HEK293 (cell line): ENCODE measurements around the gene LRRC59.

Source experiments
- CTCF ChIA-PET: fragments of 350-600 bp; formaldehyde crosslinking; extraction: SDS; loops from one replicate; lab custom pipeline; 2021; ENCODE audit warnings: antibody characterized with exemption; lab: Yijun Ruan, JAX
- POLR2A ChIA-PET: fragments of 300-600 bp; formaldehyde crosslinking; extraction: SDS; loops from one replicate; lab custom pipeline; 2020; ENCODE audit warnings: antibody characterized with exemption, inconsistent platforms; lab: Yijun Ruan, JAX
- H3K27ac ChIP-seq: fragments of 200-500 bp; sonication (Bioruptor generic); 2 replicates; pipeline ENCODE4 v1.5.1; 2014; ENCODE audit warnings: low read depth, low read length, control low read depth, inconsistent platforms; ENCODE audit errors: extremely low read depth
- H3K36me3 ChIP-seq, 2 experiments: fragments of 200-500 bp in 1 of 2; sonication (Bioruptor generic) in 1 of 2; 1 replicate in 1 of 2; 2 replicates in 1 of 2; pipeline ENCODE4 v1.5.1; 2014 to 2017; ENCODE audit warnings: inconsistent platforms in 2 of 2, low read length in 2 of 2; ENCODE audit not compliant: control insufficient read depth in 2 of 2, insufficient read depth in 1 of 2
- H3K4me1 ChIP-seq: fragments of 200-500 bp; sonication (Bioruptor generic); 2 replicates; pipeline ENCODE4 v1.5.1; 2014; ENCODE audit warnings: mild to moderate bottlenecking, low read length, inconsistent platforms; ENCODE audit not compliant: control insufficient read depth, insufficient read depth
- H3K4me3 ChIP-seq: 2 replicates; pipeline ENCODE4 v1.5.1; 2011; ENCODE audit warnings: low read depth, mild to moderate bottlenecking, control low read depth, low read length, moderate library complexity
- H3K9me3 ChIP-seq: fragments of 200-500 bp; sonication (Bioruptor generic); 2 replicates; pipeline ENCODE4 v1.5.1; 2014; ENCODE audit warnings: low read depth, low read length, inconsistent platforms; ENCODE audit not compliant: control insufficient read depth, insufficient read depth
- CTCF ChIP-seq: fragments of 450-650 bp; formaldehyde crosslinking; IDR thresholded peaks from 2 replicates; pipeline ENCODE4 v1.5.1; 2016; ENCODE audit warnings: missing biosample characterization, missing genetic modification characterization
- MZF1 ChIP-seq: fragments of 450-650 bp; formaldehyde crosslinking; IDR thresholded peaks from 2 replicates; pipeline ENCODE4 v1.5.1; 2017; ENCODE audit warnings: missing biosample characterization, missing genetic modification characterization, borderline replicate concordance
- SCRT2 ChIP-seq: fragments of 450-650 bp; formaldehyde crosslinking; IDR thresholded peaks from 2 replicates; pipeline ENCODE4 v1.5.1; 2016; ENCODE audit warnings: missing biosample characterization, missing genetic modification characterization
- ZBTB17 ChIP-seq: fragments of 450-650 bp; formaldehyde crosslinking; IDR thresholded peaks from 2 replicates; pipeline ENCODE4 v1.5.1; 2016; ENCODE audit warnings: missing biosample characterization, missing genetic modification characterization
- ZBTB44 ChIP-seq: fragments of 450-650 bp; IDR thresholded peaks from 2 replicates; pipeline ENCODE4 v1.5.1; 2018; ENCODE audit warnings: missing biosample characterization, mild to moderate bottlenecking, missing genetic modification characterization
- ZIC2 ChIP-seq: fragments of 450-650 bp; formaldehyde crosslinking; IDR thresholded peaks from 2 replicates; pipeline ENCODE4 v1.5.1; 2016; ENCODE audit warnings: missing biosample characterization, missing genetic modification characterization
- ZNF2 ChIP-seq: fragments of 450-650 bp; formaldehyde crosslinking; IDR thresholded peaks from 2 replicates; pipeline ENCODE4 v1.5.1; 2016; ENCODE audit warnings: missing biosample characterization, missing genetic modification characterization
- ZNF274 ChIP-seq, 2 experiments: fragments of 200-500 bp in 1 of 2; fragments of 450-650 bp in 1 of 2; sonication (Bioruptor generic) in 1 of 2; formaldehyde crosslinking in 1 of 2; IDR thresholded peaks; 2 replicates each; pipeline versions ENCODE4 v1.5.1 to v1.6.1; 2014 to 2016; ENCODE audit warnings: borderline replicate concordance in 1 of 2, inconsistent platforms in 1 of 2, low read length in 1 of 2, missing biosample characterization in 1 of 2, missing genetic modification characterization in 1 of 2
- ZNF394 ChIP-seq: fragments of 450-650 bp; formaldehyde crosslinking; IDR thresholded peaks from 2 replicates; pipeline ENCODE4 v1.5.1; 2016; ENCODE audit warnings: missing biosample characterization, missing genetic modification characterization, mild to moderate bottlenecking, moderate library complexity, borderline replicate concordance
- ZNF580 ChIP-seq: fragments of 450-650 bp; formaldehyde crosslinking; IDR thresholded peaks from 2 replicates; pipeline ENCODE4 v1.5.1; 2016; ENCODE audit warnings: missing biosample characterization, missing genetic modification characterization
- ZNF600 ChIP-seq: fragments of 450-650 bp; formaldehyde crosslinking; IDR thresholded peaks from 2 replicates; pipeline ENCODE4 v1.5.1; 2016; ENCODE audit warnings: missing biosample characterization, missing genetic modification characterization
- ZNF654 ChIP-seq: fragments of 450-650 bp; formaldehyde crosslinking; IDR thresholded peaks from 2 replicates; pipeline ENCODE4 v1.5.1; 2016; ENCODE audit warnings: low read depth, missing biosample characterization, missing genetic modification characterization
- ZSCAN30 ChIP-seq: fragments of 450-650 bp; IDR thresholded peaks from 2 replicates; pipeline ENCODE4 v1.5.1; 2018; ENCODE audit warnings: missing biosample characterization, mild to moderate bottlenecking, missing genetic modification characterization, moderate library complexity

Gene LRRC59

GRCh38 chr17:50361561-50362480, 35.5 kb downstream of the LRRC59 start:
- Histone ChIP-seq H3K4me3 (no peak overlapping the region), H3K9me3 (no peaks in the 10 kb centered on the region), H3K4me1 (0 out of 2 replicates have a peak, but pooled peaks cover 5% of the 10 kb centered on the region), H3K36me3 (peaks cover 9 to 78% of the 10 kb centered on the region in 2 experiments; a peak in 2 of 3 replicates), H3K27ac (no peak overlapping the region)
- ChIA-PET POLR2A (interaction anchor here (0.7 to 2.7 kb wide), 11 partner anchors 10 to 309 kb away, joined by 3 to 15 read pairs (median 8); partner anchors contain the start of genes EME1, LRRC59, MRPL27 and RSAD1), CTCF (interaction anchor here (0.6 to 5.5 kb wide), 47 partner anchors 7 to 454 kb away, joined by 3 to 54 read pairs (median 4); partner anchors contain the start of genes EME1, LRRC59, MRPL27 and RSAD1)
- peak; percentile 72 for TF ChIP-seq CTCF (tag by site-specific recombination)
- no peak for TF ChIP-seq MZF1 (tag by site-specific recombination)
- TF ChIP-seq ZBTB17 (tag by site-specific recombination), result peak; percentile 43; the same call in 1 of the 2 replicates
- no peak for TF ChIP-seq ZSCAN30 (tag by site-specific recombination)
- no peak for TF ChIP-seq ZNF274 (IDR thresholded peaks at IDR 0.05; ENCODE audit: low read length)
- TF ChIP-seq ZNF274 (tag by site-specific recombination; IDR thresholded peaks at IDR 0.05; ENCODE audit: borderline replicate concordance), result no peak
- TF ChIP-seq ZNF394 (tag by site-specific recombination), result no peak
- no peak for TF ChIP-seq SCRT2 (tag by site-specific recombination)
- no peak for TF ChIP-seq ZNF600 (tag by site-specific recombination)
- peak; percentile 40 for TF ChIP-seq ZNF654 (tag by site-specific recombination)
- TF ChIP-seq ZNF2 (tag by site-specific recombination), result 0 out of 2 replicates have a peak, but pooled peaks have one; percentile 39

GRCh38 chr17:50360486-50361115, 36.7 kb downstream of the LRRC59 start:
- ChIA-PET CTCF (interaction anchor here (1.2 to 5.5 kb wide), 7 partner anchors 9 to 266 kb away, joined by 3 to 54 read pairs (median 17); partner anchors contain the start of genes EME1, LRRC59, MRPL27 and RSAD1), POLR2A (interaction anchor here (0.6 to 2.7 kb wide), 7 partner anchors 8 to 970 kb away, joined by 3 to 15 read pairs (median 5); partner anchors contain the start of genes EME1, LRRC59 and MRPL27)
- Histone ChIP-seq H3K4me1 (0 out of 2 replicates have a peak, but pooled peaks cover 5% of the 10 kb centered on the region), H3K4me3 (no peak overlapping the region), H3K36me3 (peaks cover 9 to 78% of the 10 kb centered on the region in 2 experiments; a peak in 2 of 3 replicates), H3K27ac (no peak overlapping the region), H3K9me3 (no peaks in the 10 kb centered on the region)
- TF ChIP-seq ZIC2 (tag by site-specific recombination), result peak; percentile 94
- TF ChIP-seq ZBTB44 (tag by site-specific recombination), result no peak
- no peak for TF ChIP-seq ZNF580
- TF ChIP-seq, all 188 proteins: peak for 1
